Activated naive CD4-positive, alpha-beta T cell treated with anti-CD3 and anti-CD28 coated beads for 36 hours (primary cell): ENCODE results near the gene ARFGAP2. TPM values are rescaled to one million over a fixed set of nuclear protein-coding genes. Genes with fewer than 3 reads are reported as not detected.
"Not testable (repeated sequence)": the region's sequence is repeated elsewhere in the genome, so short reads cannot be mapped to it uniquely, and the experiment has no call there.

Source experiments
- CTCF ChIA-PET: fragments of 350-600 bp; sonication (Branson Sonifier 250); formaldehyde crosslinking; loops from one replicate; lab custom pipeline; 2021; ENCODE audit warnings: antibody characterized with exemption; lab: Charles Lee
- DNase-seq: peaks from one replicate; pipeline ENCODE4 v3.0.0-alpha.2; 2020
- H3K27ac Mint-ChIP-seq: one replicate; pipeline ENCODE4 v1.8.0; 2021; ENCODE audit warnings: mild to moderate bottlenecking, mixed read lengths
- H3K27me3 Mint-ChIP-seq: one replicate; pipeline ENCODE4 v1.8.0; 2021; ENCODE audit warnings: low read depth, mixed read lengths
- H3K36me3 Mint-ChIP-seq: one replicate; pipeline ENCODE4 v1.8.0; 2021; ENCODE audit warnings: low read depth, mixed read lengths
- H3K4me1 Mint-ChIP-seq: one replicate; pipeline ENCODE4 v1.8.0; 2021; ENCODE audit warnings: low read depth, mixed read lengths
- H3K4me3 Mint-ChIP-seq: one replicate; pipeline ENCODE4 v1.8.0; 2021; ENCODE audit warnings: mild to moderate bottlenecking, moderate library complexity, mixed read lengths
- H3K9me3 Mint-ChIP-seq: one replicate; pipeline ENCODE4 v1.8.0; 2021; ENCODE audit warnings: mixed read lengths
- intact Hi-C: fragments of 100-400 bp; cut with micrococcal nuclease; formaldehyde crosslinking; loops from one replicate; pipeline ENCODE4 v1.15.1; 2023
- microRNA-seq: library from miRNA; unstranded; fragments of <30 nt; microRNA quantifications from one replicate; pipeline ENCODE4 v1.2.0, GENCODE V29; 2022; ENCODE audit warnings: borderline microRNAs expressed, borderline replicate concordance
- total RNA-seq, 2 experiments: library from RNA; stranded (reverse); gene quantifications; one replicate each; pipeline ENCODE4 v1.2.3, GENCODE V29; 2021

The ARFGAP2 gene
- total RNA-seq, 2 experiments from 2014 or later, result 75.1 to 78.7 TPM

GRCh38 chr11:47118958-47119688 lies 57.6 kb downstream of the ARFGAP2 start:
- H3K27ac Mint-ChIP-seq, H3K27me3 Mint-ChIP-seq, H3K9me3 Mint-ChIP-seq, H3K4me3 Mint-ChIP-seq, intact Hi-C loops, H3K4me1 Mint-ChIP-seq, H3K36me3 Mint-ChIP-seq: not testable (repeated sequence)
- CTCF ChIA-PET, result interaction anchor here (0.9 to 1.1 kb wide), 2 partner anchors 10 to 33 kb away, joined by 4 to 5 read pairs; no protein-coding TSS in a partner anchor
- peak; percentile 61 for DNase-seq

Small RNA genes within 50 kb of the gene (microRNA-seq; reads per million reads assigned to microRNA genes)
- not detected for gene MIR6745

Other genes starting within 250 kb of the ARFGAP2 start
- gene CSTPP1, start 240.1 kb downstream of the ARFGAP2 start, total RNA-seq, result 10 to 100 TPM; 14.0 TPM
- gene PACSIN3, start 9.6 kb upstream of the ARFGAP2 start, total RNA-seq, result 1 to 10 TPM; 6.5 to 7.2 TPM
- gene DDB2, start 38.1 kb upstream of the ARFGAP2 start, total RNA-seq, result 100 to 1,000 TPM; 273 to 282 TPM
- gene ACP2, start 71.9 kb upstream of the ARFGAP2 start, total RNA-seq, result 1 to 10 TPM; 8.0 to 9.3 TPM
- gene NR1H3, start 81.1 kb upstream of the ARFGAP2 start, total RNA-seq, result 10 to 100 TPM; 10.4 to 11.3 TPM
- 10 to 100 TPM; 49.9 to 52.2 TPM for gene MADD, start 93.3 kb upstream of the ARFGAP2 start, total RNA-seq
- not detected for gene MYBPC3, start 175.8 kb upstream of the ARFGAP2 start, total RNA-seq
- gene SPI1, start 201.7 kb upstream of the ARFGAP2 start, total RNA-seq, result not detected
- 1 to 10 TPM; 9.2 TPM for gene SLC39A13, start 231.7 kb upstream of the ARFGAP2 start, total RNA-seq
- 100 to 1,000 TPM; 127 to 129 TPM for gene PSMC3, start 249.6 kb upstream of the ARFGAP2 start, total RNA-seq